BE2C (cell line): ENCODE results near the gene USP10.

Source experiments
- DNase-seq: peaks from one replicate; pipeline ENCODE4 v3.0.0-alpha.2; 2020
- H3K27me3 ChIP-seq: fragments of 250-450 bp; sonication (Bioruptor Pico); 2 replicates; pipeline ENCODE4 v1.5.1; 2020; ENCODE audit warnings: mild to moderate bottlenecking
- H3K36me3 ChIP-seq: fragments of 250-450 bp; sonication (Bioruptor Pico); 2 replicates; pipeline ENCODE4 v1.5.1; 2020; ENCODE audit warnings: mild to moderate bottlenecking
- H3K4me1 ChIP-seq: fragments of 250-450 bp; sonication (Bioruptor Pico); 2 replicates; pipeline ENCODE4 v1.5.1; 2020
- H3K4me3 ChIP-seq: 2 replicates; pipeline ENCODE4 v1.5.1; 2011; ENCODE audit warnings: low read depth, low read length
- H3K9me3 ChIP-seq: fragments of 250-450 bp; sonication (Bioruptor Pico); 2 replicates; pipeline ENCODE4 v1.5.1; 2020
- TF ChIP-seq, protein P1 (sequence below): IDR thresholded peaks from 2 replicates; pipeline ENCODE4 v1.5.1; 2012; ENCODE audit warnings: mild to moderate bottlenecking, low read depth, low read length

The USP10 gene

DNA sequence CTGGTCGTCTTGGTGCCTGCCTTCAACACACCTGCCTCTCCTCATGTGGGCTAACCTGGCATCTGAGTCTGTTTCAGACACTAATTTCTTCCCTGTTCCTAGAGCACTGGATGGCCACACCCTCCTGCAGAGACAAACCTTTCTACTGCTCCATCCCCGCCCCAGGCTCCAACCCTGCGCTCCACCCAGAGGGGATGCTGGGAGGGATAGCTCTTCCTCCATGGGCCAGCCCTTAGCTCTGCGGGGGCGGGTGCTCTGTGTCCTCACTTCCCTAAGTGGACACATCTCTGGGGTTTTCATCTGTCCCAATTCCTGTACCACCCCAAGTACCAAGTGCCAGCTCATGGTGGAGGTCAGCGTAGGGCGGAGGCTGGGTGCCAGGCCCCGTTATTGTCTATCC is 109.0 kb downstream of the USP10 start:
- Histone ChIP-seq H3K9me3 (no peaks in the 10 kb centered on the region), H3K27me3 (no peaks in the 10 kb centered on the region), H3K4me3 (no peak overlapping the region), H3K36me3 (no peaks in the 10 kb centered on the region), H3K4me1 (peaks cover 7% of the 10 kb centered on the region)
- no peak for DNase-seq
- TF ChIP-seq, protein P1, sequence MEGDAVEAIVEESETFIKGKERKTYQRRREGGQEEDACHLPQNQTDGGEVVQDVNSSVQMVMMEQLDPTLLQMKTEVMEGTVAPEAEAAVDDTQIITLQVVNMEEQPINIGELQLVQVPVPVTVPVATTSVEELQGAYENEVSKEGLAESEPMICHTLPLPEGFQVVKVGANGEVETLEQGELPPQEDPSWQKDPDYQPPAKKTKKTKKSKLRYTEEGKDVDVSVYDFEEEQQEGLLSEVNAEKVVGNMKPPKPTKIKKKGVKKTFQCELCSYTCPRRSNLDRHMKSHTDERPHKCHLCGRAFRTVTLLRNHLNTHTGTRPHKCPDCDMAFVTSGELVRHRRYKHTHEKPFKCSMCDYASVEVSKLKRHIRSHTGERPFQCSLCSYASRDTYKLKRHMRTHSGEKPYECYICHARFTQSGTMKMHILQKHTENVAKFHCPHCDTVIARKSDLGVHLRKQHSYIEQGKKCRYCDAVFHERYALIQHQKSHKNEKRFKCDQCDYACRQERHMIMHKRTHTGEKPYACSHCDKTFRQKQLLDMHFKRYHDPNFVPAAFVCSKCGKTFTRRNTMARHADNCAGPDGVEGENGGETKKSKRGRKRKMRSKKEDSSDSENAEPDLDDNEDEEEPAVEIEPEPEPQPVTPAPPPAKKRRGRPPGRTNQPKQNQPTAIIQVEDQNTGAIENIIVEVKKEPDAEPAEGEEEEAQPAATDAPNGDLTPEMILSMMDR, result no peak

DNA sequence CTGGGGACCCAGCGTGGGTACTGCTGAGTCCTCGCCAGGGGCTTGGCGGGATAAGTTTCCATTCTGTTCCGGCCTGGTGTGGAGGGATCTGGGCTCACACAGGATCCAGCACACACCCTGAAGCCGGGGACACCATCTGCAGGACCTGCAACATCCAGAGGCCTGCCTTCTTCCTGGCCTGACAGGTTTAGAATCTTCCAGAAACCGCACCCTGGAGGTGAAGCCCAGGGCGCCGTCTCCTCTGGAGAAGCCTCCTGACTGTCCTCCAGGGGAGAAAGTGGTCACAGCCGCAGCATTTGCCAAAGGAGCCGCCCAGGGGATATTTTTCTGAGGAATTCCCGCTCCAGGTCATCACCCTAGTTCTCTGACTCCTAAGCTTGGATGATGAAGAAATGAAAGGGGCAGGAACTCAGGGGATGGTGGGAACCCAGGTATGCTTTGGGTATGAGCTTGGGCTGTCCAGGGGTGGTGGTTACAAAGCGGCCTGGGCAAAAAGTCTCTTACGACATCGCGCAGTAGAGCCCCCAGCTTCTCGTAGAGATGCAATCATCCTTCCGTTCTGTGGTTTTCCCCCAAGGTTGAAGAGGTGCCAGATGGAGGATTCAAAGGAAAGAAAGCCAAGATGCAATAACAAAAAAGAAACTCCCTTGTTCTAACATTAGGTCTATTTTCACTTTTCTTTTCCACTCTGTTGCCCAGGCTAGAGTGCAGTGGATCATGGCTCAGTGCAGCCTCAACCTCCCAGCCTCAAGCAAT is 110.9 kb downstream of the USP10 start:
- H3K4me3 ChIP-seq, result no peak overlapping the region
- no peak for DNase-seq
- TF ChIP-seq, protein P1, result no peak
- H3K36me3 ChIP-seq, result no peaks in the 10 kb centered on the region
- H3K9me3 ChIP-seq, result no peaks in the 10 kb centered on the region
- peaks cover 7% of the 10 kb centered on the region for H3K4me1 ChIP-seq
- H3K27me3 ChIP-seq, result no peaks in the 10 kb centered on the region

DNA sequence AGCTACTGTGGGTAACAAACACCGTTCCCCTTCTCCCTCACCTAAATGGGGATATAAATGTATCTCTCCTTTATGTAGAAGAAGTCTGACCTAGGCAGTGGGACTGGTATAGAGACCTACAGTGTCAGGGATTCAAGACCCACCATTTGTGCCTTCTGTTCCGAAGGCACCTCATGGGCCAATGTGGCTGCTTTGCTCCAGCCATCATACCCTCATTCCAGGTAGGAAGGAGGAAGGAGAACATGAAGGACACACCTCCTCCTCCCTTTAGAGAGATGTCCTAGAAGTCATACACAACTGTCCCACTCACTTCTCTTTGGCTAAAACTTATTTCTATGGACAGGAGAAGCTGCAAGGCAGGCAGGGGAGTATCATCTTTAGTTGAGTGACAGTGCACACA is 111.7 kb downstream of the USP10 start:
- no peak for DNase-seq
- H3K27me3 ChIP-seq, result no peaks in the 10 kb centered on the region
- H3K4me1 ChIP-seq, result peaks cover 7% of the 10 kb centered on the region
- TF ChIP-seq, protein P1, result no peak
- H3K4me3 ChIP-seq, result no peak overlapping the region
- no peaks in the 10 kb centered on the region for H3K9me3 ChIP-seq
- no peaks in the 10 kb centered on the region for H3K36me3 ChIP-seq

DNA sequence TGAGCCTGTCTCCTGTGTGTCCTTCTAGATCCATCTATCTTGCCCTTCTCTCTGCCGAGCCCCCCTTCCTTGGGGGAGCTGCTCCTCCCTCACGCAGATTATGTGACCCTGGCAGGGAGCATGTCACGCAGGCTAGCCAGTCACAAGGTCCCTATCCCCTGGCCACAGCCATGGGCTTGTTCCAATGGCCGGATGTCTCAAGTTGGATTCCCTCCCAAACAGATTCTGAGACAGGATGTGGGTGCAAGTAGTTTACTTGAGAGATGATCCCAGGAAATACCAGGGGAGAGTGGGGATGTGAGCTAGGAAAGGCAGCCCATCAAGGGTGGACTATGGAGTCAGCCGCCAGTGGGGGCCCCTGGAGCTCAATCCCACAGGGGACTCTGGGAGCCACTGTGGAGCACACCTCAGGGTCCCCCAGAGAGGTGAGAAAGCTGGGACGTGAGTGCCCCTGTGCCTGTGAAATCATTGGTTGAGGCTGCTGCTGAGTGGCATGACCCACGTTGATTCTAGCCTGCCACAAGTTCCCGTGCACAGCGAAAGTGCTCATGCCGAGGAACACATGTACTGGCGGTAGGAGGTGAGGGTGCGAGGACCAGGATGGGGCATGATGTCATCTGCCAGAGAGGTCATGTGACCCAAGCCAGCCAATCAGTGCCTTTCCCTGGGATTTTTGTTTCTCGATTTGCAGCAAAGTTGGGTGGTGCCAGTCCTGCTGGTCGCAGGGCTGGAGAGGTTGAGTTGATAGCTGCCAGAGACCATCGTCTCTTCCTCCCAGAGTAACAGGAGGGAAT is 113.5 kb downstream of the USP10 start:
- H3K36me3 ChIP-seq, result no peaks in the 10 kb centered on the region
- H3K9me3 ChIP-seq, result no peaks in the 10 kb centered on the region
- H3K4me3 ChIP-seq, result no peak overlapping the region
- H3K4me1 ChIP-seq, result no peaks in the 10 kb centered on the region
- no peak for DNase-seq
- no peaks in the 10 kb centered on the region for H3K27me3 ChIP-seq
- TF ChIP-seq, protein P1, result no peak

DNA sequence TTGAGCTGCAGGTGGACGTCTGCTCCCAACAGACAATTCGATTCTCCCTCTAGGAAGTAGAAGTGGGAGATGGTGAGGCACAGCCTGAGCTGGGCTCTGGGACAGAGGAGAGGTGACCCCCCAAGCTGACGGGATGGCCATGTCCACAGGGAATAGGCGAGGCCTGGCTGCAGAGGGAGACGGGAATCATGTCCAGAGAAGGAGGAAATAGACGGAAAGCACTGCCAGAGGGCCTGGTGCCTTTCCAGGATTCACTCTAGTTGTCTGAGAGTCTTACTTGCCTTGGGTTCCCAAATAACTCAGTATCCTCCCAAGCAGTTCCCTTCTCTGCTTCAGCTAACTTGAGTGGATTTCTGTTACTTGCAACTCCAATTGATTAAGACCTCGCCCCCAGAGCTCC is 115.7 kb downstream of the USP10 start:
- no peak for DNase-seq
- no peak overlapping the region for H3K4me3 ChIP-seq
- no peaks in the 10 kb centered on the region for H3K9me3 ChIP-seq
- H3K36me3 ChIP-seq, result no peaks in the 10 kb centered on the region
- H3K4me1 ChIP-seq, result peaks cover 4% of the 10 kb centered on the region
- TF ChIP-seq, protein P1, result no peak
- no peaks in the 10 kb centered on the region for H3K27me3 ChIP-seq

DNA sequence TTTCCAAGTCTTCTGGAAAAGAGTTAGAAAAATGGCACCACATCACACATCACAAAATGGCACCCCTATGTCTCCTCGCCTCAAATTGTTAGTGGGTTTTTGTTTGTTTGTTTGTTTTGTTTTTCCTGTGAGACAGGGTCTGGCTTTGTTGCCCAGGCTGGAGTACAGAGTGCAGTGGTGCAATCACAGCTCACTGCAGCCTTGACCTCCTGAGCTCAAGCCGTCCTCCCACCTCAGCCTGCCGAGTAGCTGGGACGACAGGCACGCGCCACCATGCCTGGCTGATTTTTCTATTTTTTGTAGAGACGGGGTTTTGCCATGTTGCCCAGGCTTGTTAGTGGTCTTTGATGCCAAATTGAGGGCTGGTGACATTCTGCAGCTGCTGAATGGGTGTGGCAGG is 116.2 kb downstream of the USP10 start:
- TF ChIP-seq, protein P1, result no peak
- H3K36me3 ChIP-seq, result no peaks in the 10 kb centered on the region
- peaks cover 4% of the 10 kb centered on the region for H3K4me1 ChIP-seq
- no peaks in the 10 kb centered on the region for H3K27me3 ChIP-seq
- no peak overlapping the region for H3K4me3 ChIP-seq
- DNase-seq, result no peak
- no peaks in the 10 kb centered on the region for H3K9me3 ChIP-seq
